ENCODE data around the gene TIMM29.

DNA sequence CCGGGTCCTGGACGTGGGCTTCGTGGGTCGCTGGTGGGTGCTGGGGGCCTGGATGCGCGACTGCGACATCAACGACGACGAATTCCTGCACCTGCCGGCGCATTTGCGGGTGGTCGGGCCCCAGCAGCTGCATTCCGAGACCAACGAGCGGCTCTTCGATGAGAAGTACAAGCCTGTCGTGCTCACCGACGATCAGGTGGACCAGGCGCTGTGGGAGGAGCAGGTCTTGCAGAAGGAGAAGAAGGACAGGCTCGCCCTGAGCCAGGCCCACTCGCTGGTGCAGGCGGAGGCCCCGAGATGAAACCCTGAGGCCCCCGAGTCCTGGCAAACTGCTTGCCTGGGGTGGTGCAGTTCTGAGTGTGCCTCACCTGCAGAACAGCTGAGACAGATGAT lies 787 bp downstream of the TIMM29 start:
- TF ChIP-seq, protein P1, sequence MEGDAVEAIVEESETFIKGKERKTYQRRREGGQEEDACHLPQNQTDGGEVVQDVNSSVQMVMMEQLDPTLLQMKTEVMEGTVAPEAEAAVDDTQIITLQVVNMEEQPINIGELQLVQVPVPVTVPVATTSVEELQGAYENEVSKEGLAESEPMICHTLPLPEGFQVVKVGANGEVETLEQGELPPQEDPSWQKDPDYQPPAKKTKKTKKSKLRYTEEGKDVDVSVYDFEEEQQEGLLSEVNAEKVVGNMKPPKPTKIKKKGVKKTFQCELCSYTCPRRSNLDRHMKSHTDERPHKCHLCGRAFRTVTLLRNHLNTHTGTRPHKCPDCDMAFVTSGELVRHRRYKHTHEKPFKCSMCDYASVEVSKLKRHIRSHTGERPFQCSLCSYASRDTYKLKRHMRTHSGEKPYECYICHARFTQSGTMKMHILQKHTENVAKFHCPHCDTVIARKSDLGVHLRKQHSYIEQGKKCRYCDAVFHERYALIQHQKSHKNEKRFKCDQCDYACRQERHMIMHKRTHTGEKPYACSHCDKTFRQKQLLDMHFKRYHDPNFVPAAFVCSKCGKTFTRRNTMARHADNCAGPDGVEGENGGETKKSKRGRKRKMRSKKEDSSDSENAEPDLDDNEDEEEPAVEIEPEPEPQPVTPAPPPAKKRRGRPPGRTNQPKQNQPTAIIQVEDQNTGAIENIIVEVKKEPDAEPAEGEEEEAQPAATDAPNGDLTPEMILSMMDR (IDR thresholded peaks at IDR 0.05): no peak
- no peak for TF ChIP-seq POLR2A (IDR thresholded peaks at IDR 0.05)
